ENCODE results near the gene STPG1.

GRCh38 chr1:24317081-24317480 is 96.5 kb downstream of the STPG1 start:
- no peak for TF ChIP-seq CTCF (IDR thresholded peaks at IDR 0.05; ENCODE audit: low read length)
- TF ChIP-seq EZH2 (optimal IDR thresholded peaks at IDR 0.05; ENCODE audit: low read depth, low read length), result no peak
- no peak for TF ChIP-seq EZH2phosphoT487 (IDR thresholded peaks at IDR 0.05; ENCODE audit: low read length)
